CD4-positive, alpha-beta T cell (primary cell): ENCODE results near the gene C1GALT1. TPM values are rescaled to one million over a fixed set of nuclear protein-coding genes. Genes with fewer than 3 reads are reported as not detected.
A peak's percentile ranks its signal among the peaks of the same experiment; 100 is the strongest.

Experiments
- ATAC-seq: fragments of 200-7000 bp; cut with Tn5 transposase; one replicate; pipeline ENCODE4 v1.10.0; 2022; ENCODE audit warnings: mild to moderate bottlenecking; ENCODE audit not compliant: poor library complexity
- CTCF ChIA-PET: fragments of 350-600 bp; sonication (Branson Sonifier 250); formaldehyde crosslinking; loops from one replicate; lab custom pipeline; 2021; ENCODE audit warnings: antibody characterized with exemption, inconsistent platforms; lab: Charles Lee
- POLR2A ChIA-PET: fragments of 350-600 bp; sonication (Branson Sonifier 250); formaldehyde crosslinking; loops from one replicate; lab custom pipeline; 2021; ENCODE audit warnings: antibody characterized with exemption, inconsistent platforms; lab: Charles Lee
- DNase-seq, 14 experiments: peaks; one replicate each; pipeline ENCODE4 v3.0.0-alpha.2; 2013 to 2020; ENCODE audit warnings: mixed read lengths in 2 of 14
- H3K27ac ChIP-seq, 2 donors: one replicate each; pipeline versions ENCODE4 v1.5.1 to v1.7.0; 2013; ENCODE audit warnings: low read length in 2 of 2, low read depth in 1 of 2, mild to moderate bottlenecking in 1 of 2
- H3K27me3 ChIP-seq, 2 experiments: 1 replicate in 1 of 2; 2 replicates in 1 of 2; pipeline versions ENCODE4 v1.6.1 to v1.7.0; 2013; ENCODE audit warnings: low read length in 2 of 2, control low read depth in 1 of 2, mild to moderate bottlenecking in 1 of 2, moderate library complexity in 1 of 2; ENCODE audit not compliant: insufficient read depth in 2 of 2, control insufficient read depth in 1 of 2
- H3K36me3 ChIP-seq: one replicate; pipeline ENCODE4 v1.6.1; 2013; ENCODE audit warnings: low read length, control low read depth; ENCODE audit not compliant: insufficient read depth
- H3K4me1 ChIP-seq: one replicate; pipeline ENCODE4 v1.6.1; 2013; ENCODE audit warnings: low read length, control low read depth; ENCODE audit not compliant: insufficient read depth
- H3K4me3 ChIP-seq: one replicate; pipeline ENCODE4 v1.5.1; 2013; ENCODE audit warnings: mild to moderate bottlenecking, low read length, moderate library complexity
- H3K9me3 ChIP-seq, 2 experiments: 1 replicate in 1 of 2; 2 replicates in 1 of 2; pipeline versions ENCODE4 v1.6.1 to v1.7.0; 2013; ENCODE audit warnings: low read length in 2 of 2, mild to moderate bottlenecking in 2 of 2, control low read depth in 1 of 2, moderate library complexity in 1 of 2; ENCODE audit not compliant: control insufficient read depth in 1 of 2, insufficient read depth in 1 of 2
- H3K27ac Mint-ChIP-seq: one replicate; pipeline ENCODE4 v1.8.0; 2020; ENCODE audit warnings: mixed read lengths
- H3K27me3 Mint-ChIP-seq: one replicate; pipeline ENCODE4 v1.8.0; 2021; ENCODE audit warnings: mixed read lengths
- H3K36me3 Mint-ChIP-seq: one replicate; pipeline ENCODE4 v1.8.0; 2021; ENCODE audit warnings: low read depth, mixed read lengths
- H3K4me1 Mint-ChIP-seq: one replicate; pipeline ENCODE4 v1.8.0; 2021; ENCODE audit warnings: low read depth, mixed read lengths
- H3K4me3 Mint-ChIP-seq: one replicate; pipeline ENCODE4 v1.8.0; 2020; ENCODE audit warnings: mild to moderate bottlenecking, mixed read lengths
- H3K9me3 Mint-ChIP-seq: one replicate; pipeline ENCODE4 v1.8.0; 2020; ENCODE audit warnings: mixed read lengths
- CTCF ChIP-seq: fragments of 200-600 bp; IDR thresholded peaks from one replicate; pipeline ENCODE4 v1.8.0; 2022; ENCODE audit warnings: antibody characterized with exemption, mild to moderate bottlenecking
- intact Hi-C, 2 experiments: fragments of 100-400 bp; cut with DNase I in 1 of 2; cut with micrococcal nuclease in 1 of 2; formaldehyde crosslinking; loops; one replicate each; pipeline versions ENCODE4 v1.15.1 to v1.9.0; 2023 to 2025; cut with DNase I, micrococcal nuclease
- total RNA-seq, 174 experiments: library from RNA in 2 of 174; stranded (reverse) in 2 of 174; gene quantifications; one replicate each; pipeline ENCODE4 v1.2.3 and lab custom pipeline; 2021 to 2026

Gene C1GALT1
- total RNA-seq, 2 experiments from 2014 or later, result 49.4 to 51.9 TPM

- no peak for ATAC-seq
- no peaks in the 10 kb centered on the region for H3K9me3 Mint-ChIP-seq
- H3K36me3 Mint-ChIP-seq, result peaks cover 85% of the 10 kb centered on the region
Observed at GRCh38 chr7:7237201-7237977, 55.0 kb downstream of the C1GALT1 start.

GRCh38 chr7:7237978-7238267, 55.6 kb downstream of the C1GALT1 start:
- peaks cover 33% of the 10 kb centered on the region for H3K36me3 ChIP-seq
- H3K4me3 Mint-ChIP-seq, result no peak overlapping the region
- intact Hi-C loops, result no loop called here
- ATAC-seq, result no peak
- H3K27me3 ChIP-seq, result no peaks in the 10 kb centered on the region
- H3K4me1 ChIP-seq, result no peaks in the 10 kb centered on the region
- H3K27ac ChIP-seq, result no peak overlapping the region
- no peak for TF ChIP-seq CTCF
- H3K9me3 Mint-ChIP-seq, result no peaks in the 10 kb centered on the region
- CTCF ChIA-PET, result no interaction called here
- no peak for DNase-seq
- peak overlapping the region; percentile 40 for H3K27ac Mint-ChIP-seq
- no peaks in the 10 kb centered on the region for H3K9me3 ChIP-seq
- H3K27me3 Mint-ChIP-seq, result no peaks in the 10 kb centered on the region
- peaks cover 70% of the 10 kb centered on the region for H3K4me1 Mint-ChIP-seq
- H3K4me3 ChIP-seq, result no peak overlapping the region
- POLR2A ChIA-PET, result interaction anchor here (1.1 to 1.7 kb wide), 2 partner anchors 36 to 55 kb away, joined by 3 to 6 read pairs; partner anchors contain the start of gene C1GALT1
- peaks cover 88% of the 10 kb centered on the region for H3K36me3 Mint-ChIP-seq

More at GRCh38 chr7:7237201-7237977, 55.0 kb downstream of the C1GALT1 start:
- no peak for DNase-seq
- H3K4me1 Mint-ChIP-seq, result peaks cover 64% of the 10 kb centered on the region
- ChIA-PET POLR2A (interaction anchor here (1.1 to 1.7 kb wide), 2 partner anchors 36 to 55 kb away, joined by 3 to 6 read pairs; partner anchors contain the start of gene C1GALT1), CTCF (interaction anchor here (1.2 kb wide), 1 partner anchor 55 kb away, joined by 3 read pairs; the partner anchor contains the start of gene C1GALT1)
- no peaks in the 10 kb centered on the region for H3K27me3 Mint-ChIP-seq
- no peak overlapping the region for H3K27ac ChIP-seq
- H3K4me1 ChIP-seq, result no peaks in the 10 kb centered on the region
- peak overlapping the region; percentile 40 for H3K27ac Mint-ChIP-seq
- H3K36me3 ChIP-seq, result peaks cover 33% of the 10 kb centered on the region
- no peaks in the 10 kb centered on the region for H3K27me3 ChIP-seq
- intact Hi-C loops, result no loop called here
- H3K9me3 ChIP-seq, result no peaks in the 10 kb centered on the region
- no peak overlapping the region for H3K4me3 Mint-ChIP-seq
- no peak for TF ChIP-seq CTCF
- no peak overlapping the region for H3K4me3 ChIP-seq

GRCh38 chr7:7239346-7239745, 57.0 kb downstream of the C1GALT1 start:
- Histone ChIP-seq H3K9me3 (no peaks in the 10 kb centered on the region), H3K36me3 (peaks cover 34% of the 10 kb centered on the region), H3K27ac (no peak overlapping the region), H3K4me1 (no peaks in the 10 kb centered on the region), H3K27me3 (no peaks in the 10 kb centered on the region), H3K4me3 (no peak overlapping the region)
- DNase-seq (no peak), ATAC-seq (no peak)
- Mint-ChIP-seq H3K27ac (no peak overlapping the region), H3K9me3 (no peaks in the 10 kb centered on the region), H3K27me3 (no peaks in the 10 kb centered on the region), H3K4me3 (no peak overlapping the region), H3K36me3 (peaks cover 88% of the 10 kb centered on the region), H3K4me1 (peaks cover 63% of the 10 kb centered on the region)
- ChIA-PET CTCF (no interaction called here), POLR2A (no interaction called here)
- intact Hi-C loops, result no loop called here
- no peak for TF ChIP-seq CTCF
